Lower leg skin (tissue), 4 donors: ENCODE results near the gene RHBDD2. TPM values are rescaled to one million over a fixed set of nuclear protein-coding genes. Genes with fewer than 3 reads are reported as not detected.
"Not testable (repeated sequence)": the region's sequence is repeated elsewhere in the genome, so short reads cannot be mapped to it uniquely, and the experiment has no call there.

ENCODE experiments used
- DNase-seq, 2 donors: peaks; one replicate each; pipeline ENCODE4 v3.0.0-alpha.2; 2019; ENCODE audit warnings: low spot score in 2 of 2
- H3K4me3 ChIP-seq: fragments of 200-600 bp; sonication (generic); 2 replicates; pipeline ENCODE4 v1.5.1; 2017; ENCODE audit warnings: mild to moderate bottlenecking, low read depth; ENCODE audit not compliant: poor library complexity, severe bottlenecking
- POLR2A ChIP-seq, 2 donors: fragments of 450-650 bp; IDR thresholded peaks; one replicate each; pipeline ENCODE4 v1.6.1; 2016 to 2017; ENCODE audit warnings: antibody characterized with exemption in 2 of 2, mild to moderate bottlenecking in 1 of 2, moderate library complexity in 1 of 2
- WGBS, 2 donors: methylation state at CpG; one replicate each; pipeline ENCODE4 v1.1.5; 2018; 5-methylcytosine and 5-hydroxymethylcytosine counted together
- intact Hi-C: fragments of 100-400 bp; cut with DNase I; formaldehyde crosslinking; loops from one replicate; pipeline ENCODE4 v1.15.0; 2023; ENCODE audit warnings: low total_unique reads
- total RNA-seq, 4 donors: library from RNA; depleted of rRNA; stranded (reverse); fragments of >200 nt; gene quantifications; one replicate each; pipeline ENCODE4 v1.1.0, GENCODE V29; 2016
- TF ChIP-seq, protein P1 (sequence below), 3 donors: fragments of 450-650 bp; IDR thresholded peaks; one replicate each; pipeline ENCODE4 v1.5.1; 2016; ENCODE audit warnings: antibody characterized with exemption in 3 of 3, mild to moderate bottlenecking in 3 of 3, moderate library complexity in 2 of 3

Gene RHBDD2
- total RNA-seq, 4 donors from 2014 or later, result 34.7 to 50.0 (median 41.4) TPM

DNA sequence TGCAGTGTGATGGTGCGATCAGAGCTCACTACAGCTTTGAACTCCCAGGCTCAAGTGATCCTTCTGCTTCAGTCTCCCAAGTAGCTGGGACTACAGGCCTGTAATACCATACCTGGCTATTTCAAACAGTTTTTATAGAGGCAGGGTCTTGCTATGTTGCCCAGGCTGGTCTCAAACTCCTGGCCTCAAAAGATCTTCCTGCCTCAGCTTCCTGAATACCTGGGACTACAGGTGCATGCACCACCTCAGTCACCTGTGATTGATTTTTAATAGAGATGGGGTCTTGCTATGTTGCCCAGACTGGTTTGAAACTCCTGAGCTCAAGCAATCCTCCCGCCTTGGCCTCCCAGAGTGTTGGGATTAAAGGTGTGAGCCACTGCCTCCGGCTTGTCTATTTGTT, 38.8 kb upstream of the RHBDD2 start:
- no peak for DNase-seq
- WGBS, 2 donors, result 77 to 93% methylated on average over 3 of the region's 3 CpGs
- intact Hi-C loops, result no loop called here

DNA sequence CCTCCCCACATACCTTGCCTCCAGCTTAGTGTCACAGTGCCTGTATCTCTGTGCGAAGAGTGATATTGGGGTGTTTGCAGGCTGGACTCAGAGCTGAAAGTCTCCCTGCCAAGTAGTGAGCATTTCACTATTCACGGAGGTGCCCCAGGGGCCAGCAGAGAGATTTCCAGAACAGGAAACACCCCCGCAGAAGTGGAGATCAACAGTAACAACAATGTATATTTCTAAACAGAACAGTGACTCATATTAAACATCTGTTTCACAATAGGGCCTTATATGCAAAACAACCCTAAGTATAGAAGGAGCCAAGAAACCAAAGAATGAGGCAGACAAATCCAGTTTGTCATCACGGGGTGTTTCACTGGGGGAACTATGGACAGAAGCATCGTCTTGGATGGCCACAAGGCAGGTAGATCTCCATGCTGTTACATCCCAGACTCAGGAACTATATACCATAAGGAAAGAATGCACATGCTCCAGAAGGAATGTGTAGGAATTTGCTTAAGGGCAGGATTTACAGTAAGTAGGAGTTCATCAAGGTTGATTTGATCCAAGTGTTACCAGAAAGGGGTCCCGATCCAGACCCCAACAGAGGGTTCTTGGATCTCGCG, 35.9 kb upstream of the RHBDD2 start:
- intact Hi-C loops, result no loop called here
- 33 to 34% methylated on average over 8 of the region's 8 CpGs for WGBS, 2 donors
- TF ChIP-seq, protein P1, sequence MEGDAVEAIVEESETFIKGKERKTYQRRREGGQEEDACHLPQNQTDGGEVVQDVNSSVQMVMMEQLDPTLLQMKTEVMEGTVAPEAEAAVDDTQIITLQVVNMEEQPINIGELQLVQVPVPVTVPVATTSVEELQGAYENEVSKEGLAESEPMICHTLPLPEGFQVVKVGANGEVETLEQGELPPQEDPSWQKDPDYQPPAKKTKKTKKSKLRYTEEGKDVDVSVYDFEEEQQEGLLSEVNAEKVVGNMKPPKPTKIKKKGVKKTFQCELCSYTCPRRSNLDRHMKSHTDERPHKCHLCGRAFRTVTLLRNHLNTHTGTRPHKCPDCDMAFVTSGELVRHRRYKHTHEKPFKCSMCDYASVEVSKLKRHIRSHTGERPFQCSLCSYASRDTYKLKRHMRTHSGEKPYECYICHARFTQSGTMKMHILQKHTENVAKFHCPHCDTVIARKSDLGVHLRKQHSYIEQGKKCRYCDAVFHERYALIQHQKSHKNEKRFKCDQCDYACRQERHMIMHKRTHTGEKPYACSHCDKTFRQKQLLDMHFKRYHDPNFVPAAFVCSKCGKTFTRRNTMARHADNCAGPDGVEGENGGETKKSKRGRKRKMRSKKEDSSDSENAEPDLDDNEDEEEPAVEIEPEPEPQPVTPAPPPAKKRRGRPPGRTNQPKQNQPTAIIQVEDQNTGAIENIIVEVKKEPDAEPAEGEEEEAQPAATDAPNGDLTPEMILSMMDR (IDR thresholded peaks at IDR 0.05), result no peak
- no peak for TF ChIP-seq POLR2A (IDR thresholded peaks at IDR 0.05)

More for the DNA sequence above, 38.8 kb upstream of the RHBDD2 start:
- H3K4me3 ChIP-seq, result no peak overlapping the region
- no peak for TF ChIP-seq POLR2A (IDR thresholded peaks at IDR 0.05)
- TF ChIP-seq, protein P1 (IDR thresholded peaks at IDR 0.05), result no peak

DNA sequence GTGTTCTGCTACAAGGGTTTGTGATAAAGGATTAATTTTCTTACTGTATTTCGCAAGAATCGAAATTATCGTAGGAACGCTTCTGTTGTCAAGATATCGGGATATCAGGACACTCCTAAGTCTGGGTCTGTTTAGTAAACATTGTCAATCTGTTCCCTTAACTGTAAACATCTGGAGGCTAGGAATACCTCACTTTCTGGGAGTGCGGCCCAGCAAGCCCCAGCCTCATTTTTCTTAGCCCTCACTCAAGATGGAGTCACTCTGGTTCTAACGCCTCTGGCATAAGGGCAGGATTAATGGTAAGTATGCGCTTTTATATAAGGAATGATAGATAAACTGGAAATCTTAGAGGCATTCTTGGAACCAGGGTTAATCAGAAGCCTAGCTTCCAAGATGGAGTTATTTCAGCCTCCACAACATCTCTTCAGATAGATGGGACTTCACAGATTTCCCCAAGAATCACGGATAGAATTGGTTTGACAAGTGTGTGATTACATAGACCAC, 35.2 kb upstream of the RHBDD2 start:
- intact Hi-C loops, result no loop called here
- TF ChIP-seq POLR2A (IDR thresholded peaks at IDR 0.05), result no peak
- TF ChIP-seq, protein P1 (IDR thresholded peaks at IDR 0.05), result no peak
- no peak overlapping the region for H3K4me3 ChIP-seq
- 90% methylated on average over 9 of the region's 9 CpGs for WGBS, 2 donors
- no peak for DNase-seq

More for the DNA sequence above, 35.9 kb upstream of the RHBDD2 start:
- no peak overlapping the region for H3K4me3 ChIP-seq
- DNase-seq, result peak in 1 of 2 donors; percentile 67

DNA sequence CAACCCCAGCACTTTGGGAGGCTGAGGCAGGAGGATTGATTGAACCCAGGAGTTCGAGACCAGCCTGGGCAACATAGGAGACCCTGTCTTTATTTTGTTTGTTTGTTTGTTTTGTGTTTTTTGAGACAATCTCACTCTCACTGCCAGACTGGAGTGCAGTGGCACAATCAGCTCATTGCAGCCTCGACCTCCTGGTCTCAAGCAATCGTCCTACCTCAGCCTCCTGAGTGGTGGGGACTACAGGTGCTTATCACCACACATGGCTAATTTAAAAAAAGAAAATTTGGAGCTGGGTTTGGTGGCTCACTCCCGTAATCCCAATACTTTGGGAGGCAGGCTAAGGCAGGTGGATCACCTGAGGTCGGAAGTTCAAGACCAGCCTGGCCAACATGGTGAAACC, 34.7 kb upstream of the RHBDD2 start:
- TF ChIP-seq POLR2A (IDR thresholded peaks at IDR 0.05), result no peak
- TF ChIP-seq, protein P1 (IDR thresholded peaks at IDR 0.05), result no peak
- DNase-seq, result no peak
- intact Hi-C loops, result no loop called here
- no peak overlapping the region for H3K4me3 ChIP-seq
- WGBS, 2 donors, result 92 to 93% methylated on average over 5 of the region's 5 CpGs

DNA sequence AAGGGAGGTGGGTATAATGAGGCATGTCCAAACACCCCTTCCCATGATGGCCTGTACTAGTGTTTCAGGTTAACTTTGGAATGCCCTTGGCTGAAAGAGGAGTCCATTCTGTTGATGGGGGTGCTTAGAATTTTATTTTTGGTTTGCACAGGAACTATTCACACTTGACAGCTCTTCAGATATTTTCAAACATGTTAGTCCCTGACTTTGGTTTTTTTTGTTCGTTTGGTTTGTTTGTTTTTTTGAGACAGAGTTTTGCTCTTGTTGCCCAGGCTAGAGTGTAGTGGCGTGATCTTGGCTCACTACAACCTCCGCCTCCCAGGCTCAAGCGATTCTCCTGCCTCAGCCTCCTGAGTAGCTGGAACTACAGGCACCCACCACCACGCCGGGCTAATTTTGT, 33.7 kb upstream of the RHBDD2 start:
- intact Hi-C loops, DNase-seq: not testable (repeated sequence)
- 84 to 89% methylated on average over 6 of the region's 6 CpGs for WGBS, 2 donors

DNA sequence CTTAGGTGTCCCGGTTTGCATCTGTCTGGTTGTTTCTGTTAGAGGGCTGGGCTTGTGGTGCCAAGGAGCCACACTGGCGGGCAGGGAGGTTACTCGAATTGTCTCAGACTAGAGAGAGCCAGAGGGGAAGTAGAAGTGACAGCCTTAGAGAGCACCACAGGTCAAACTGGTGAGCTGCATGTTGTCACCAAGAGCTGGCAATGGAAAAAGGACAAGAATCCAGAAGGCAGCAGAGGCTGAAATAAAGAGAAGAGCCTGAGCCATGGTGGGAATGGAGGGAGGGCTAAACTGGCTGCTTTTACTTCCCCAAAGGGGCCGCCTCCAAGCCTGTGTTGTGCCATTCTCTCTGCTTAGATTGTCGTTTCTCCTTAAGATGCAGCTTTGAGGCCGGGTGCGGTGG, 31.1 kb upstream of the RHBDD2 start:
- 74 to 82% methylated on average over 7 of the region's 7 CpGs for WGBS, 2 donors
- no peak overlapping the region for H3K4me3 ChIP-seq
- intact Hi-C loops, result no loop called here
- no peak for DNase-seq
- TF ChIP-seq POLR2A (IDR thresholded peaks at IDR 0.05), result no peak
- TF ChIP-seq, protein P1 (IDR thresholded peaks at IDR 0.05), result no peak

More for the DNA sequence above, 33.7 kb upstream of the RHBDD2 start:
- not testable (repeated sequence) for H3K4me3 ChIP-seq
